ENCODE measurements around the gene MAPK1.

Gene MAPK1

DNA sequence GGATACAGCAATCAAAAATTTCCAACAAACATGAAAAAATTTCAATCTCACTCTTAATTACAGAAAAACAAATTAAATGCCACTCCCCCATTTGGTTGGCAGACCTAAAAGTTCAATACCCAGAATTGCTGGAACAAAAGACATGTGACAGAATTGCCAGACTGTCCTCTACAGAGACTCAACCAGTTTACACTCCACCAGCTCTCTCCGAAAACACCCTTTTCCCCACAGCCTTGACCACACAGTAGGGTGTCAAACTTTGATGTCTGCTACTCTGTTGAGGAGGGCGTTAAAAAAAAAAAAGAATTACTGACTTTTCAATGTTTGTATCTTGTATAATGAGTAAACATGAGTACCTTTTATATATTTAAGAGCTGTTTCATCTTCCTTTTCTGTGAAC, 87.2 kb downstream of the MAPK1 start:
- no peak for DNase-seq

DNA sequence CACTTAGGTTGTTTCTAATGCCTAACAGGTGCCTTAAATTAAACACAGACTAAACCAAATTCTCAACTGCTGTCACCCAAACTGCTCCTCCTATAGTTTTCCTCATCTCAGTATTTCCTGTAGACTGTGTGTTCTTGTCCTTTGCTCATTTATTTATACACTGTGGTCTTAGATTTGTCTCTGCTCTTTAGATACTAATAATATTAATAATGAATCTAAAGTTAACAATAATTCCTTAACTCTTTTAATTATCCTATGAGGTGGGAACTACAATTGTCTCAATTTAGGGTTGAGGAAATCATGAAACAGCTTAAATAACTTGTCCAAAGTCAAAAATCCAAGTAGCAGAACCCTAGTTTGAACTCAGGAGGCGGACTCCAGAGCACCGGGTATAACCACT, 88.0 kb downstream of the MAPK1 start:
- DNase-seq: no peak

DNA sequence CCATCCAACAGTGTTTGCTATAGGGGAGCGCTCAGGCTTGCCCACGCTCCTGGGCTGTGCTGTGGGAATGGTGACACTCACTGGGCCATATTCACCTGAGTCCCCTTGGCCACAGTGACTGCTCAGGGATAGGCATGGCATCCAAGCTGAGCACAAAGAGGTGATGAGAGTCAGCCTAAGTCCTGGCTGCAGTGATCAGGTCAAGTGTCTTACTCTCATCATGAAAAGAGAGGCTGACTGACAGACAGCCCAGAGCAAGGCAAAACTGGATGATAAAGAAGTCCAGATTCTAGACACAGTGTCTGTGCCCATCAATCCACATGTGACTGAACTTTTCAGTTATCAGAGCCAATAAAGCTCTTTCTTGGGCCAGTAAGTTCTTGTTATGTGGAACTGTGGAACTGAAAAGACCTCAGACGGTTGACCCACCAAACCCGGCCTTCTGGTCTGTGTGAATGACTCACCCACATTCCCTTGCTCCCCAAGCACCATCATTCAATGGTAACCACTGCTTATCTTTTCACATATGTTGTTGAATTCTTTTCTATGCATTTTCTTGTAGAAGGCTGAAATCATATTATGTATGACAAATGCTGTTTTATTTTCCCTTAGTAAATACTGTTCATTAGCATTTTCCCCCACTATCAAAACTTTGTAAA, 88.6 kb downstream of the MAPK1 start:
- no peak for DNase-seq

DNA sequence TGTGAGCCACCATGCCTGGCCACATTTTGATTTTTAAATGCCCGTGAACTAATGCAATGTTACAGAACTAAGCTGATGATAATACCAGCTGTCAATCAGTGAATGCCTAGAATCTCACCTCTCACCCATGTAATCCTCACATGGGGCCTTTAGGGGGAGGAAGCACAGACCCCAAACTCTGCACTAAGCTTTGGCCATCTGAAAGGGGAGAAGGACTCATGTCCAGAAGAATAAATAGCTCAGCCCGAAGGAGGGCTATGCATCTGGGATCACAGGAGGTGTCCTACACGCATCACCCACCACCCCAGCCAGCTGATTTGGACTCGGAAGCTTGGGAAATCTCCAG, 95.8 kb downstream of the MAPK1 start:
- DNase-seq: no peak

- DNase-seq: no peak
Observed at GRCh38 chr22:21768435-21768834, 99.0 kb downstream of the MAPK1 start.

DNA sequence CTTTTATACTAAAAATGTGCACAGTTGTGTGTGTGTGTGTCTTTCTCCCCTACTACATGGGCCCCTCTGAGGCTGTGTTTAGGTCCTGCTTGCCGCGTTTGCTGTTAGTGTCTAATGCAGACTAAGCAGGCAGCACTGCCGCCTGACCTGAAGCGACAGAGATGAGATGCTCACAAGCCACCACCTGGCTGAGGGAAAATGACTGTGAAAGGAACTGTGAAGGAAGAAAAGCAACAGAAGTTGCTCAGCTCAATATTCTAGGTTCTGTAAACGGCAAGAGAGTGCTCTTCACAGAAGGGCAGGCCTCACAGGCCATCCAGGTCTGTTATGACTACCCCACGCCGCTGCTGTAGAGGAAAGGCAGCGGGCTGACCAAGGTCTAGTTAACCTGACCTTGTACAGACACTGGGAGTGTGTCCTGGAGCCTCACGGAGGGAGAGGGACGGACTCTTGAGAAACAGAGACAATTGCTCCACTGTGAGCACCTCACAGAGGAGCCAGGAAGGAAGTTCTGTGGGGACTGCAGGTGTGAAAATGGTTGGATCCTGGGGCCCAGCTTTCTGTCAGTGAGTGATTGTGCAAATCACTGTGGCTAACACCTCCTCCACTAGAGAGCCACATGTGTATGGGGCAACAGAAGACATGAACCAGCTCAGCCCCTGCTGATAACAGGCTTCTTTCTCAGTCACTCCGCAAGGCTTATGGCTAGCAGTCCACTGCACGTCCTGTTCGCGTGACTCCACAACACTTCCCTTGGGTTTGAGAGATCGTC, 100.6 kb downstream of the MAPK1 start:
- DNase-seq: peak; percentile 39

GRCh38 chr22:21765909-21766529, 101.4 kb downstream of the MAPK1 start:
- DNase-seq: no peak

DNA sequence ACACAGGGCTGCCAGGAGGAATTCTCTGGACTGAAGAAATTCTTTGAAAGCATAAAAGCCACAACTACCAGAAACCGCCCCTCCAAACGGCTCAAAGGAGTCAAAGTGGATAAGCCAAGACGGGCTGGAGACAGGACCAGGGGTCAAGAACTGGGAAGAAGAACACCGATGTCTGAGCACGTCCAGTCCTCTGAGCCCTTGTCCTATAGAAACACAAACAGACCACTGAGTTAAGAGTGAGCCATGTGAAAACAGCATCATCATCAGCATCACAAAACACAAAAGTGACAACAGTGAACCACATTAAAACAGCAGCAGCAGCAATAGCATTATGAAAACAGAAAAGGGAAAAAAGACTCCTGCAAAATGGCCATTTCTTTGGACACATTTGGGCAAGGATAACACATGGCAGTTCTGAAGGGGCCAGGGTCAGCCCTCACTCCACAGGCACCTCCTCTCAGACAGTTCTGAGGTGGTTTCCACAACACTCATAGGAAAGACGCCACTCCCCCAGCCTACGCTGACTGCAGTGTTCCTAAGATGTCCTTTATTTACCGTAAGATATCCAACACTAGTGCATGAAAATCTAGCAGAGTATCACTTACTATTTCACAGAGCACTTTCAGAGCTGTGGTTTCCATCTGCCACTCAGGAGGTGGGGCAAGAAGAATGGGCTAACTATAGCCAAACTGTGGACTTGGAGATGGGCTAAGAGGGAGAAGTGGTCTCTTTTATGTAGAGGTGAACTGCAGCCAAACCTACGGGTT, 103.2 kb downstream of the MAPK1 start:
- DNase-seq: no peak

- DNase-seq: no peak
Observed at GRCh38 chr22:21762712-21763581, 104.5 kb downstream of the MAPK1 start.

- no peak for DNase-seq
Observed at GRCh38 chr22:21761994-21762680, 105.3 kb downstream of the MAPK1 start.

- DNase-seq: no peak
Observed at GRCh38 chr22:21761086-21761485, 106.4 kb downstream of the MAPK1 start.

DNA sequence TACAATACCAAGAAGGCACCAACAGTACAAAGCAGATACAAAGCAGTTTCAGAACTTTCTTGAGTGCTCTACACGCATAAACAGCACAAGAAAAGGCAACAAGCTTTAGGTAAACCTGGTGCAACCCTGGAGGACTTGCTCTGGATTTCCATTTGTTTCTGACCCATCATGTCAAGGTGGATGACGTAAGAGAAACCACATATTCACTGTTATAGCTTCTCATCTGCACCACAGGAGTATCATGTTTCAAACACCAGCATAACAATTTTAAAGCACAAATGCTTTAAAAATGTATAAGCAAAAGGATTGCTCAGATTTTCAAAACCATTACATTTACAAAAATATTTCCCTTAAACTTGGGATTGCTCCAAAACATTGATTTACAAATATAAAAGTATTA, 106.8 kb downstream of the MAPK1 start:
- no peak for DNase-seq

- DNase-seq: no peak
Observed at GRCh38 chr22:21759646-21760376, 107.6 kb downstream of the MAPK1 start.

GRCh38 chr22:21759093-21759492, 108.4 kb downstream of the MAPK1 start:
- DNase-seq: no peak

DNA sequence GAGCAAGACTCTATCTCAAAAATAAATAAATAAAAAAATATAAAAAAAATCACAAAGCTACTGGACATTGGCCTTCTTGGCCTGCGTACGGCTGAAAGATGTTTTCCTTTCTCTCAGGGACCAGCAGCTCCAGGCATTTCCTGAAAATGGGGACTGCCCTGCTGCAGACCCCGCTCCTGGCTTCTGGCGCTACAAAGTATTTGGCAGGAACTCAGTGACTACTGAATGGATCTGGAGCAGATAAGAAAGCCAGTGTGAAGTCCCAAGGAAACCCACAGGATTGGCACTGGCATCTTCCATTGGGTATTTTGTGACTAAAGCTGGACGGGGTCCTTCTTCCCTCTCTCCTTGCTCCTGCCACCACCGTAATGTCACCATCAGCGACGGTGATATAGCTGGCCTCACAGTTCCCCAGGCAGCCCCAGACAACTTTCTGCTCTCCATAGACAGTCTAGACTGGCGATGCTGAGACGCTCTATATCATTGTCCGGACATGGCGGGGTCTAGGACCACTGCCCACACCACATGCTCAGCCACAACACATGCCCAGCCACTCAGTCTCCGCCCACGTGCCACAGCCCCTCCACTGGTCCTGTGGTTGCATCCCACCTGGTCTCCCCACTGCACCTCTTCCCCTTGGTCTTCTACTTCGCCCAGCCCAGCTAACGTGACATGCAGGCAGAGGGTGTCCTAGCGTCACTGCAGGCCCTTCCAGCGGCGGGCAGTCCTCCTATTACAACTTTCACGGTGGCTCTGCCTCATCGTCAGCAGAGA, 109.2 kb downstream of the MAPK1 start:
- no peak for DNase-seq

- DNase-seq: no peak
Observed at GRCh38 chr22:21755851-21756284, 111.6 kb downstream of the MAPK1 start.

- DNase-seq: no peak
Observed at GRCh38 chr22:21754523-21754922, 112.9 kb downstream of the MAPK1 start.

DNA sequence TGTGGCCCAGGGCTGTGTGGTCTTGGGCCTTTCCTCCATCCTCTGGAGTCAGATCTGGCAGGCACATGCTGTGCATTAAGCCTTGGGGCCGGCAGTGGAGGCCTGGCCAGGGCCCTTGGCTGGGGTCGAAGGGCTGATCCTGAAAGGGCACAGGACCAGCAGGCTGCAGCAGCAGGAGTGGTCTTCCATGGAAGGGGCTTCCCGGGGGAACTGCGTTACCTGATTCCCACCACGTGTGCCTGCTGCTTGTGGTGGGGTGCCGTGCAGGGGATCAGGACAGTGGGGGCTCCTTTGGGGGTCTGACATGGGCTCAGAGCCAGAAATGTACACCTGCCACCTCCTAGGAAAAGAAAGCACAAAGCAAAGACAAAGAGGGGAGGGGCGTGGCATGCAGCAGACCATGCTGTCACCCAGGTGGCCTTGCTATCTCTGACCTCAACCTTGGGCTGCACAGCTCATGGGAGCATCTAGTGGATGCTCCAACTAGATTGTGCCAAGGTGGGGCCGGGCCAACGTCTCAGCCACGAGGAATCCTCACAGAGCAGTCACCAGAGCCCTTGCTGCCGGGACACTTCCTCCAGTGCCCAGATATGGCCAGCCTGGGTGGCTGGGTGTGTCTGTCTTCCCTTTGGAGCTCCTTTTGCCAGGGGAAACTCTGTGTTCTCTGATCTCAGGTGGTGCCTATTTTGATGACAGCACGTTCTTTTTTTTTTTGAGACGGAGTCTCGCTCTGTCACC, 113.9 kb downstream of the MAPK1 start:
- no peak for DNase-seq

GRCh38 chr22:21752276-21752675, 115.2 kb downstream of the MAPK1 start:
- no peak for DNase-seq

DNA sequence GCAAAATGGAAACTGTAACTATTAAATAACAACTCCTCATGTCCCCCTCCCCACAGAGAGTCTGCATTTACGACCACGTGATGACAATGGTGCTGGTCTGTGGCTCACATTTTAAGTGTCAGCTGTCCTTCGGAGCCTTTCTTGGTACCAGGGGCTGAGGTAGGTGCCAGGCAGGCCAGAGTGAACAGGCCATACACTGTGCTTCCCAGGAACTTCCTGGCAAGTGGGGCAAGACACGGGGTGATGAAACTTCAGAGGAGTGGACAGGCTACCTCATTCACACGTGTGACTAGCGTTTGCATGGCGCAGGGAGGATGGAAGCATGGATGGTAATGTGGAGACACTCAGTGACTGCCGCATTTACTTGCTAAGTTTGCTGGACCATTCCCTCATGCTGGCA, 121.5 kb downstream of the MAPK1 start:
- no peak for DNase-seq
